Testis (tissue), 2 donors: ENCODE results near the gene RASA3.

Source experiments
- CTCF ChIP-seq, 3 experiments: fragments of 450-650 bp in 2 of 3; fragments of 200-600 bp in 1 of 3; sonication (generic) in 1 of 3; IDR thresholded peaks; one replicate each; pipeline ENCODE4 v1.5.1; 2016 to 2019; ENCODE audit warnings: antibody characterized with exemption in 3 of 3, mild to moderate bottlenecking in 2 of 3, moderate library complexity in 1 of 3
- POLR2A ChIP-seq: fragments of 450-650 bp; IDR thresholded peaks from one replicate; pipeline ENCODE4 v1.6.1; 2017; ENCODE audit warnings: antibody characterized with exemption, mild to moderate bottlenecking, moderate library complexity

DNA sequence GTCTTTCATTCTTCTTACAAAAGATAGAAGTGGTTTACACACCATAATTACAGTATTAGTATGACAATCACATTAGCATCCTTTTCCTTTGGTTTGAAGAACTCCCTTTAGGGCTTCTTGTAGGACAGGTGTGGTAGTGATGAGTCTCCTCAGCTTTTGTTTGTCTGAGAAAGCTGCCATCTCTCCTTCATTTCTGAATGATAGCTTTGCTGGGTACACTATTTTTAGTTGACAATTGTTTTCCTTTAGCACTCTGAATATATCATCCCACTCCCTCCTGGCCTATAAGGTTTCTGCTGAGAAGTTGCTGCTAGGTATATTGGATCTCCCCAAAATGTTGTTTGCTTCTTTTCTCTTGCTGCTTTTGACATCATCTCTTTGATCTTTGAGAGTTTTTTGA, 39.3 kb downstream of the RASA3 start:
- TF ChIP-seq CTCF (IDR thresholded peaks at IDR 0.05) (no peak), POLR2A (no peak)
